Glutamatergic neuron (in vitro differentiated cells): Measurements from ENCODE around the gene IDI2. TPM values are rescaled to one million over a fixed set of nuclear protein-coding genes. Genes with fewer than 3 reads are reported as not detected.
"Not testable (repeated sequence)": the region's sequence is repeated elsewhere in the genome, so short reads cannot be mapped to it uniquely, and the experiment has no call there.

Source experiments
- DNase-seq: peaks from one replicate; pipeline ENCODE4 v3.0.0; 2022
- H3K27ac Mint-ChIP-seq: one replicate; pipeline ENCODE4 v1.8.0; 2020; ENCODE audit warnings: mild to moderate bottlenecking, mixed read lengths, inconsistent platforms; ENCODE audit not compliant: unreplicated experiment
- H3K27me3 Mint-ChIP-seq: one replicate; pipeline ENCODE4 v1.8.0; 2020; ENCODE audit warnings: mild to moderate bottlenecking, moderate library complexity, mixed read lengths, inconsistent platforms; ENCODE audit not compliant: unreplicated experiment
- H3K36me3 Mint-ChIP-seq: one replicate; pipeline ENCODE4 v1.8.0; 2020; ENCODE audit warnings: mild to moderate bottlenecking, mixed read lengths, inconsistent platforms; ENCODE audit not compliant: unreplicated experiment
- H3K4me1 Mint-ChIP-seq: one replicate; pipeline ENCODE4 v1.8.0; 2020; ENCODE audit warnings: mild to moderate bottlenecking, low read depth, mixed read lengths, inconsistent platforms; ENCODE audit not compliant: unreplicated experiment
- H3K4me3 Mint-ChIP-seq: one replicate; pipeline ENCODE4 v1.8.0; 2020; ENCODE audit warnings: mild to moderate bottlenecking, mixed read lengths, inconsistent platforms; ENCODE audit not compliant: unreplicated experiment
- H3K9me3 Mint-ChIP-seq: one replicate; pipeline ENCODE4 v1.8.0; 2020; ENCODE audit warnings: mild to moderate bottlenecking, moderate library complexity, mixed read lengths, inconsistent platforms; ENCODE audit not compliant: unreplicated experiment
- CTCF ChIP-seq: fragments of 200-600 bp; sonication (generic); IDR thresholded peaks from one replicate; pipeline ENCODE4 v1.5.0; 2021; ENCODE audit not compliant: partially characterized antibody, unreplicated experiment
- total RNA-seq: library from RNA; stranded (reverse); fragmentation: NEBNext Ultra II Directional; extraction: Animal tissue kit (Norgen Biotek cat#: 25700); gene quantifications from one replicate; pipeline ENCODE4 v1.2.1, GENCODE V29; 2021; ENCODE audit not compliant: unreplicated experiment

The IDI2 gene
- total RNA-seq, 1 donor from 2014 or later: not detected

DNA sequence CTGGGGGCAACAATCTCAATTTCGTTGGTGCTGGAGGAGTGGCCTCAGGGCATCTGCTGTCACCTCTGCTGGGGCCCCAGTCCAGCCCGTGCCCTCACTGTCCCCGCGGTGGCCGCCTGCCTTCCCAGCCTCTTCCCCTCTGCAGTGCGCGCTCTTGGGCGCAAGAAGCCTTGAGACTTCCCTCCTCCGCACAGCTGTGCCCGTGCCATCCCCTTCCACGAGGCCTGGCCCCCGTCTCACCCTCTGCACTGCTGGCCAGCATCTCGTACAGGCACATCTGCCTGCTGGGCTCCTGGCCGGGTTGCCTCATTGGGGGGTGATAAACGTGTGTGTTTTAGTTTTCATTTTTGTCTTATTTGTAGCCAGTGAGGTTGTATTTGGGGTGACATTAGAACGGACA lies 14.0 kb downstream of the IDI2 start:
- Mint-ChIP-seq H3K27me3 (peaks cover 4% of the 10 kb centered on the region), H3K36me3 (no peaks in the 10 kb centered on the region), H3K27ac (no peak overlapping the region), H3K9me3 (no peaks in the 10 kb centered on the region), H3K4me3 (no peak overlapping the region), H3K4me1 (no peaks in the 10 kb centered on the region)
- no peak for TF ChIP-seq CTCF
- DNase-seq: no peak

DNA sequence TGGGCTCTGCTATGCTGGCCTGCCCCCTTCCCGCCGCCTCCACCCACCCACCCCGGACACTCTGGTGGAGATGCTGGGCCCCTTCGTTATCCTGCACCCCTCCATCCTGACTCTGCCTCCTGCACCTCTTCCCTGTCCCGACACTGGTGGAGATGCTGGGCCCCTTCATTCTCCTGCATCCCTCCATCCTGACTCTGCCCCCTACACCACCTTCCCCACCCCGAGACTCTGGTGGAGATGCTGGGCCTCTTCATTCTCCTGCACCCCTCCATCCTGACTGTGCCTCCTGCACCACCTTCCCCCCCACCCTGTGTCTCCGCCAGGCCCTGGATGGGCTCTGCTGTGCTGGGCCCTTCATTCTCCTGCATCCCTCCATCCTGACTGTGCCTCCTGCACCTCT lies 15.0 kb downstream of the IDI2 start:
- Mint-ChIP-seq H3K4me1 (no peaks in the 10 kb centered on the region), H3K4me3 (no peak overlapping the region), H3K9me3 (no peaks in the 10 kb centered on the region), H3K36me3 (no peaks in the 10 kb centered on the region), H3K27ac (no peak overlapping the region), H3K27me3 (peaks cover 4% of the 10 kb centered on the region)
- DNase-seq: no peak
- no peak for TF ChIP-seq CTCF

DNA sequence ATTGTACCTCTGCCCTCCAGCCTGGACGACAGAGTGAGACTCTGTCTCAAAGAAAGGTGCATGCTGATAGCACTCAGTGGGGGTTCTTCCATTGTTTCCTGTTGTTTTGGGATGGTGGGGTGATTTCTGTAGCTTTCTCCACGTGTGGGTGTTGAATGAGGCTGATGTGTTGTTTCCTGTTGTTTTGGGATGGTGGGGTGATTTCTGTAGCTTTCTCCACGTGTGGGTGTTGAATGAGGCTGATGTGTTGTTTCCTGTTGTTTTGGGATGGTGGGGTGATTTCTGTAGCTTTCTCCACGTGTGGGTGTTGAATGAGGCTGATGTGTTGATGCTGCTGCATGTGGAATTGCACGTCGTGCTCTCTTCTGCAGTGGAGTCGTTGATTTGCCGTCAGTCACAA lies 15.7 kb downstream of the IDI2 start:
- DNase-seq, H3K36me3 Mint-ChIP-seq, H3K4me3 Mint-ChIP-seq, H3K9me3 Mint-ChIP-seq, H3K27ac Mint-ChIP-seq, H3K4me1 Mint-ChIP-seq, H3K27me3 Mint-ChIP-seq: not testable (repeated sequence)

DNA sequence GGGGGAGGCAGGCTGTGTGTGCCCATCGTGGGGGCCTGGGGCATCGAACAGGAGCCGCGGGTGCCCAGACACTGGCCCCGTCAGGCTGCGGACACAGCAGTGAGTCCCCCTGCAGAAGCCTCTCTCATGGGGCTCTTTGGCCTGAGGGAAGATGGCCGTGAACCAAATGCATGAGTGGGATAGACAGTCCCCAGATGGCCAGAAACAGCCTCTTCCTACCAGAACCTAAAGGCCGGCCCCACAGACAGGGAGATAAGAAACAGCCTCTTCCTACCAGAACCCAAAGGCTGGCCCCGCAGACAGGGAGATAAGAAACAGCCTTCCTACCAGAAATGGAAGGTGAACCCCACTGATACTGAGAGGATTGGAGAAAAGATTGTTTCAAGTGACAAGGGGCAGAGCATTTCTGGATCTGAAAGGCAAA lies 16.6 kb downstream of the IDI2 start:
- no peaks in the 10 kb centered on the region for H3K4me1 Mint-ChIP-seq
- no peak overlapping the region for H3K27ac Mint-ChIP-seq
- no peak for TF ChIP-seq CTCF
- DNase-seq: no peak
- peaks cover 4% of the 10 kb centered on the region for H3K27me3 Mint-ChIP-seq
- H3K4me3 Mint-ChIP-seq: no peak overlapping the region
- H3K9me3 Mint-ChIP-seq: no peaks in the 10 kb centered on the region
- H3K36me3 Mint-ChIP-seq: no peaks in the 10 kb centered on the region

DNA sequence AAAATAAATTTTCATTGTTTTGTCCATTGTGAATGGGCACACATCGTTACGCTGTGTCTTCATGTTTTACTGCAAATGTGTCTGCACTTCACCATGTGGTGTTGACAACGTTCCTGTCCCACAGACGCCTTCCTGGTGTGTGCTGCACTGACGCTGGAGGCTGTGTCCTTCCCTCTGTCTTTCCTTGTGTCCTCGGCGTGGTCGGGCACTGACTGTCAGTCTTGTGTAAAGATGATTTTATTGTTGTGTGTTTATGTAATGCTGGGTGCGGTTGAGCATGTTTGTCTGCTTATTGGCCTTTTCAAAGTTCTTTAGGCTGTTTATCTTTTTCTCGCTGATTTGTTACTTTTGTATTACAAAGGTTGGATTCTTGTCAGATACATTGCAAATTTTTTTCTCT lies 18.1 kb downstream of the IDI2 start:
- DNase-seq: no peak
- Mint-ChIP-seq H3K9me3 (no peaks in the 10 kb centered on the region), H3K4me3 (no peak overlapping the region), H3K27ac (peak overlapping the region; percentile 0), H3K36me3 (peaks cover 13% of the 10 kb centered on the region), H3K4me1 (no peaks in the 10 kb centered on the region), H3K27me3 (no peaks in the 10 kb centered on the region)
- no peak for TF ChIP-seq CTCF

DNA sequence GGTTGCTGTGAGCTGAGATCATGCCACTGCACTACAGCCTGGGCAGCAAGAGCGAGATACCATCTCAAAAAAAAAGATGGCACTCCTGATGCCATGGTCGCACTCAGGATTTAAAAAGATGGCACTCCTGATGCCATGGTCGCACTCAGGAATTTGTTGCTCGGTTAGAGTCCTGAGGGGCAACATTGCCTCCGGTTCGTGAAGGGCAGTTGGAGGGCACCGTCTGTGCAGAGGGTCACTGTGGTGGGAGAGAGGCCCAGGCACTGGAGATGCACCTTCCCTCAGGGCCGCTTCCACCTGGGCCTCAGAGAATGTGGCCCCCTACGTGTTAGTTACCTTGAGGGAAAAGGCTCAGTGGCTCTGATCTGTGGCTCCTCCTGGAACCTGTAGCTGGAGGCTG lies 19.1 kb downstream of the IDI2 start:
- Mint-ChIP-seq H3K9me3 (no peaks in the 10 kb centered on the region), H3K36me3 (peaks cover 21% of the 10 kb centered on the region), H3K4me3 (no peak overlapping the region), H3K27me3 (no peaks in the 10 kb centered on the region), H3K27ac (no peak overlapping the region), H3K4me1 (no peaks in the 10 kb centered on the region)
- DNase-seq: no peak
- no peak for TF ChIP-seq CTCF
